HepG2 (cell line): ENCODE results near the gene CCDC142. TPM values are rescaled to one million over a fixed set of nuclear protein-coding genes. Genes with fewer than 3 reads are reported as not detected.

Experiments
- ATAC-seq: fragments of 200-7000 bp; cut with Tn5 transposase; 3 replicates; pipeline ENCODE4 v1.9.1; 2020; ENCODE audit warnings: mild to moderate bottlenecking, moderate library complexity
- BruUV-seq: library from RNA; stranded (reverse); fragments of 400-500 nt; replicated peaks from 2 replicates; lab custom pipeline; 2021; lab: Mats Ljungman, UMichigan
- CTCF ChIA-PET: fragments of 300-600 bp; formaldehyde crosslinking; extraction: SDS; loops from one replicate; lab custom pipeline; 2021; ENCODE audit warnings: low total read pairs, inconsistent platforms, low intra/inter-chr PET ratio; lab: Yijun Ruan, JAX
- POLR2A ChIA-PET: fragments of 350-600 bp; sonication (Branson Sonifier 250); formaldehyde crosslinking; loops from one replicate; lab custom pipeline; 2020; ENCODE audit warnings: antibody characterized with exemption, inconsistent platforms; lab: Yijun Ruan, JAX
- DNase-seq: peaks from one replicate; pipeline ENCODE4 v3.0.0-alpha.2; 2015; ENCODE audit warnings: low spot score
- FAIRE-seq: peaks from 3 replicates; lab custom pipeline; 2011; peaks lifted over from hg19 to GRCh38; lab: Jason Lieb, UNC
- H2AFZ ChIP-seq: one replicate; pipeline ENCODE4 v1.6.1; 2011; ENCODE audit warnings: low read length, inconsistent platforms
- H3K27ac ChIP-seq: fragments of 300-600 bp; 3 replicates; pipeline ENCODE4 v1.8.0; 2011; ENCODE audit warnings: mixed run types, mild to moderate bottlenecking, mixed read lengths, low read length, inconsistent platforms; ENCODE audit not compliant: insufficient read depth; ENCODE audit errors: extremely low read length
- H3K27me3 ChIP-seq, 2 experiments: fragments of 200-600 bp in 1 of 2; 2 replicates in 1 of 2; 3 replicates in 1 of 2; pipeline versions ENCODE4 v1.6.0 to v1.8.0; 2011; ENCODE audit warnings: low read length in 2 of 2, mild to moderate bottlenecking in 2 of 2, moderate library complexity in 2 of 2, inconsistent platforms in 1 of 2; ENCODE audit not compliant: insufficient read depth in 2 of 2, control insufficient read depth in 1 of 2
- H3K36me3 ChIP-seq, 2 experiments: fragments of 200-600 bp in 1 of 2; replicated peaks in 1 of 2; 2 replicates in 1 of 2; 3 replicates in 1 of 2; pipeline versions ENCODE4 v1.5.1 to v1.8.0; 2011; ENCODE audit warnings: low read length in 2 of 2, inconsistent platforms in 1 of 2; ENCODE audit not compliant: insufficient read depth in 2 of 2, control insufficient read depth in 1 of 2
- H3K4me1 ChIP-seq: 2 replicates; pipeline ENCODE4 v1.5.1; 2012; ENCODE audit warnings: low read length, inconsistent platforms; ENCODE audit not compliant: insufficient read depth
- H3K4me2 ChIP-seq: 2 replicates; pipeline ENCODE4 v1.6.0; 2011; ENCODE audit warnings: low read depth, low read length, inconsistent platforms
- H3K4me3 ChIP-seq, 3 experiments: fragments of 200-600 bp in 1 of 3; sonication (generic), shearing (Covaris generic) in 1 of 3; replicated peaks in 1 of 3; 2 replicates each; pipeline ENCODE4 v1.5.1; 2011 to 2016; ENCODE audit warnings: low read length in 3 of 3, inconsistent platforms in 2 of 3, low read depth in 2 of 3, mild to moderate bottlenecking in 2 of 3, control low read depth in 1 of 3, mixed read lengths in 1 of 3; ENCODE audit not compliant: insufficient read depth in 1 of 3
- H3K79me2 ChIP-seq: one replicate; pipeline ENCODE4 v1.6.1; 2011; ENCODE audit warnings: low read length, inconsistent platforms; ENCODE audit not compliant: insufficient read depth
- H3K9ac ChIP-seq: 2 replicates; pipeline ENCODE4 v1.6.0; 2011; ENCODE audit warnings: mild to moderate bottlenecking, low read depth, low read length, inconsistent platforms; ENCODE audit not compliant: insufficient read depth
- H3K9me3 ChIP-seq: 2 replicates; pipeline ENCODE4 v1.5.1; 2012; ENCODE audit warnings: mild to moderate bottlenecking, low read length
- H4K20me1 ChIP-seq: 2 replicates; pipeline ENCODE4 v1.6.0; 2011; ENCODE audit warnings: inconsistent platforms, mild to moderate bottlenecking, low read length, moderate library complexity; ENCODE audit not compliant: insufficient read depth
- BORCS8-MEF2B ChIP-seq: sonication (generic); formaldehyde crosslinking; IDR thresholded peaks from 2 replicates; pipeline ENCODE4 v1.8.0; 2022; ENCODE audit warnings: mild to moderate bottlenecking, missing genetic modification reagents
- CSRNP2 ChIP-seq: sonication (generic); formaldehyde crosslinking; conservative IDR thresholded peaks from 2 replicates; pipeline ENCODE4 v1.8.0; 2022; ENCODE audit warnings: low read depth, missing genetic modification reagents
- DMAP1 ChIP-seq: IDR thresholded peaks from 2 replicates; pipeline ENCODE4 v1.6.1; 2016
- DNMT3B ChIP-seq: conservative IDR thresholded peaks from 2 replicates; pipeline ENCODE4 v1.6.1; 2016; ENCODE audit warnings: missing biosample characterization, control low read depth
- EP300 ChIP-seq, 3 experiments: sonication (generic) in 1 of 3; formaldehyde crosslinking in 1 of 3; IDR thresholded peaks; 2 replicates each; pipeline versions ENCODE4 v1.5.1 to v1.6.1; 2011 to 2020; ENCODE audit warnings: low read depth in 2 of 3, low read length in 2 of 3, borderline replicate concordance in 1 of 3, improper control_type of control experiment in 1 of 3, mild to moderate bottlenecking in 1 of 3, missing genetic modification reagents in 1 of 3, moderate library complexity in 1 of 3
- HIVEP1 ChIP-seq: sonication (generic); formaldehyde crosslinking; IDR thresholded peaks from 2 replicates; pipeline ENCODE4 v1.4.0; 2020; ENCODE audit warnings: mild to moderate bottlenecking, missing genetic modification reagents
- KAT7 ChIP-seq: IDR thresholded peaks from 2 replicates; pipeline ENCODE4 v1.6.1; 2018; ENCODE audit warnings: borderline replicate concordance, missing compliant biosample characterization
- LRRFIP1 ChIP-seq: sonication (generic); formaldehyde crosslinking; conservative IDR thresholded peaks from 2 replicates; pipeline ENCODE4 v1.4.0; 2020; ENCODE audit warnings: missing genetic modification reagents
- NONO ChIP-seq, 2 experiments: fragments of 450-650 bp in 1 of 2; sonication (generic) in 1 of 2; formaldehyde crosslinking in 1 of 2; IDR thresholded peaks in 1 of 2; conservative IDR thresholded peaks in 1 of 2; 2 replicates each; pipeline versions ENCODE4 v1.6.1 to v1.8.0; 2017 to 2022; ENCODE audit warnings: mild to moderate bottlenecking in 1 of 2, missing genetic modification reagents in 1 of 2, moderate library complexity in 1 of 2
- RFX1 ChIP-seq: fragments of 450-650 bp; IDR thresholded peaks from 2 replicates; pipeline ENCODE4 v1.6.1; 2017
- SMYD3 ChIP-seq: sonication (generic); formaldehyde crosslinking; IDR thresholded peaks from 2 replicates; pipeline ENCODE4 v1.8.1; 2023; ENCODE audit warnings: mild to moderate bottlenecking, missing genetic modification reagents
- TCF12 ChIP-seq, 2 experiments: fragments of 450-650 bp in 1 of 2; sonication (generic) in 1 of 2; formaldehyde crosslinking in 1 of 2; IDR thresholded peaks; 2 replicates each; pipeline versions ENCODE4 v1.6.1 to v1.8.0; 2017 to 2022; ENCODE audit warnings: antibody characterized with exemption in 1 of 2, mild to moderate bottlenecking in 1 of 2, missing genetic modification reagents in 1 of 2, moderate library complexity in 1 of 2
- TFDP2 ChIP-seq: sonication (generic); formaldehyde crosslinking; IDR thresholded peaks from 2 replicates; pipeline ENCODE4 v1.4.0; 2020; ENCODE audit warnings: missing genetic modification reagents
- TP53 ChIP-seq: sonication (generic); formaldehyde crosslinking; conservative IDR thresholded peaks from 2 replicates; pipeline ENCODE4 v1.4.0; 2020; ENCODE audit warnings: missing genetic modification reagents
- ZNF562 ChIP-seq: sonication (generic); formaldehyde crosslinking; IDR thresholded peaks from 2 replicates; pipeline ENCODE4 v1.8.0; 2022; ENCODE audit warnings: missing genetic modification reagents, borderline replicate concordance
- ZNF841 ChIP-seq: sonication (generic); formaldehyde crosslinking; IDR thresholded peaks from 2 replicates; pipeline ENCODE4 v1.8.1; 2023; ENCODE audit warnings: missing genetic modification reagents, borderline replicate concordance
- ZSCAN9 ChIP-seq: IDR thresholded peaks from 2 replicates; pipeline ENCODE4 v1.6.1; 2016; ENCODE audit warnings: borderline replicate concordance
- WGBS: methylation state at CpG from one replicate; pipeline ENCODE4 v1.1.6; 2017; ENCODE audit warnings: low lambda C conversion rate; 5-methylcytosine and 5-hydroxymethylcytosine counted together
- in situ Hi-C: cut with HindIII; loops from 2 replicates; pipeline ENCODE4 v1.10.0; 2017; ENCODE audit warnings: low pct_unique_long_range_greater_than_20kb; ENCODE audit not compliant: extremely low pct_ligation_motif_present
- intact Hi-C: fragments of 100-400 bp; cut with micrococcal nuclease; formaldehyde crosslinking; loops from one replicate; pipeline ENCODE4 v1.10.0; 2022; ENCODE audit not compliant: unreplicated experiment
- polyA plus RNA-seq, 8 experiments: library from polyadenylated mRNA; depleted of rRNA in 3 of 8; stranded (reverse) in 7 of 8; unstranded in 1 of 8; fragments of >200 nt; fragmentation: Illumina TruSeq in 4 of 8; extraction: Trizol in 4 of 8; gene quantifications; 2 replicates each; pipeline versions ENCODE4 v1.2.1 to v1.2.3, GENCODE V29; 2011 to 2016; ENCODE audit warnings: low read depth in 4 of 8, missing spikeins in 1 of 8, mixed read lengths in 1 of 8; ENCODE audit not compliant: insufficient read depth in 1 of 8
- total RNA-seq, 5 experiments: library from RNA; depleted of rRNA; stranded (reverse); fragments of >200 nt; fragmentation: Illumina TruSeq; extraction: Trizol; gene quantifications; 2 replicates each; pipeline ENCODE4 v1.2.3, GENCODE V29; 2016; ENCODE audit warnings: low read depth in 1 of 5

The CCDC142 gene
- total and polyA plus RNA-seq, 2 of the 13 experiments (the other 11 are each of a cell fraction or from before 2014, with no cell fraction given) = 14.7 to 30.4 TPM

GRCh38 chr2:74488643-74489481 is 6.1 kb upstream of the CCDC142 start:
- TSS peak; percentile 48 for BruUV-seq
- DNase-seq = peak; percentile 93
- Histone ChIP-seq H3K36me3 (peaks cover 34 to 44% of the 10 kb centered on the region in 2 experiments), H3K79me2 (peaks cover 4% of the 10 kb centered on the region), H3K4me2 (peak overlapping the region; percentile 48), H3K27me3 (no peaks in the 10 kb centered on the region), H3K4me3 (peak overlapping the region in 1 of 3 experiments; percentile 18; a peak in 2 of 6 replicates), H3K9ac (peak overlapping the region; percentile 32), H3K9me3 (no peaks in the 10 kb centered on the region), H2AFZ (no peak overlapping the region), H4K20me1 (no peaks in the 10 kb centered on the region), H3K27ac (peak overlapping the region; percentile 84), H3K4me1 (peaks cover 77% of the 10 kb centered on the region)
- in situ Hi-C loops (no loop called here), intact Hi-C loops (loop anchor here (1.0 kb wide), 1 partner anchor 8 kb away; no protein-coding TSS in a partner anchor)
- FAIRE-seq = peak; percentile 99
- ChIA-PET CTCF (interaction anchor here (1.3 kb wide), 1 partner anchor 13 kb away, joined by 5 read pairs; no protein-coding TSS in a partner anchor), POLR2A (interaction anchor here (0.7 to 20.6 kb wide), 13 partner anchors 8 to 563 kb away, joined by 3 to 795 read pairs (median 11); partner anchors contain the start of genes AUP1, DQX1, HTRA2 and INO80B)
- 20% methylated on average over 9 of the region's 9 CpGs for WGBS
- peak; percentile 83 for ATAC-seq
- TF ChIP-seq BORCS8-MEF2B (CRISPR knock-in tag) (peak; percentile 74; the same call in 1 of the 2 replicates), LRRFIP1 (CRISPR knock-in tag) (no peak), DMAP1 (CRISPR knock-in tag) (peak; percentile 77; the same call in 1 of the 2 replicates), SMYD3 (peak; percentile 68; the same call in 1 of the 2 replicates), RFX1 (no peak), NONO (IDR thresholded peaks at IDR 0.05) (no peak), NONO (CRISPR knock-in tag; conservative IDR thresholded peaks at IDR 0.05) (peak; percentile 97), TP53 (CRISPR knock-in tag) (no peak), HIVEP1 (peak; percentile 65; the same call in 1 of the 2 replicates), TCF12 (IDR thresholded peaks at IDR 0.05) (no peak), TCF12 (CRISPR knock-in tag; IDR thresholded peaks at IDR 0.05) (peak; percentile 59; the same call in 1 of the 2 replicates), ZNF562 (0 out of 2 replicates have a peak, but pooled peaks have one; percentile 25), EP300 (IDR thresholded peaks at IDR 0.05; ENCODE audit: low read depth in 2 of 2, low read length in 2 of 2) (peak; percentile 92 to 98), EP300 (CRISPR knock-in tag; IDR thresholded peaks at IDR 0.05; ENCODE audit: borderline replicate concordance) (peak; percentile 92), DNMT3B (CRISPR knock-in tag) (no peak), CSRNP2 (CRISPR knock-in tag) (peak; percentile 65; the same call in 1 of the 2 replicates), ZNF841 (CRISPR knock-in tag) (peak; percentile 86), KAT7 (CRISPR knock-in tag) (0 out of 2 replicates have a peak, but pooled peaks have one; percentile 73), ZSCAN9 (CRISPR knock-in tag) (0 out of 2 replicates have a peak, but pooled peaks have one; percentile 65), TFDP2 (CRISPR knock-in tag) (peak; percentile 37; the same call in 1 of the 2 replicates)
